Osteoblast (primary cell): ENCODE measurements around the gene RAB20. TPM values are rescaled to one million over a fixed set of nuclear protein-coding genes. Genes with fewer than 3 reads are reported as not detected.

Source experiments
- DNase-seq: peaks from one replicate; pipeline ENCODE4 v3.0.0; 2011; ENCODE audit warnings: low spot score, mixed read lengths; ENCODE audit not compliant: insufficient read length; ENCODE audit errors: missing footprints
- H2AFZ ChIP-seq: 2 replicates; pipeline ENCODE4 v1.6.0; 2011; ENCODE audit warnings: mild to moderate bottlenecking, low read length
- H3K27ac ChIP-seq: 2 replicates; pipeline ENCODE4 v1.5.1; 2011; ENCODE audit warnings: mild to moderate bottlenecking, low read depth, low read length, moderate library complexity
- H3K27me3 ChIP-seq: 2 replicates; pipeline ENCODE4 v1.6.0; 2012; ENCODE audit warnings: mild to moderate bottlenecking, control low read depth, inconsistent platforms, low read length, moderate library complexity; ENCODE audit not compliant: insufficient read depth
- H3K36me3 ChIP-seq: 2 replicates; pipeline ENCODE4 v1.5.1; 2011; ENCODE audit warnings: mild to moderate bottlenecking, low read length, control low read depth, moderate library complexity; ENCODE audit not compliant: insufficient read depth
- H3K4me1 ChIP-seq: 2 replicates; pipeline ENCODE4 v1.5.1; 2011; ENCODE audit warnings: mild to moderate bottlenecking, low read length, control low read depth, moderate library complexity; ENCODE audit not compliant: insufficient read depth
- H3K4me2 ChIP-seq: 2 replicates; pipeline ENCODE4 v1.6.0; 2011; ENCODE audit warnings: mild to moderate bottlenecking, low read length; ENCODE audit not compliant: insufficient read depth
- H3K4me3 ChIP-seq: fragments of 200-600 bp; sonication (generic); 3 replicates; pipeline ENCODE4 v1.5.1; 2012; ENCODE audit warnings: mild to moderate bottlenecking, low read length, inconsistent platforms; ENCODE audit not compliant: insufficient read depth
- H3K79me2 ChIP-seq: 2 replicates; pipeline ENCODE4 v1.6.0; 2012; ENCODE audit warnings: mild to moderate bottlenecking, low read length, control low read depth, inconsistent platforms; ENCODE audit not compliant: insufficient read depth
- H3K9me3 ChIP-seq: 2 replicates; pipeline ENCODE4 v1.5.1; 2011; ENCODE audit warnings: low read depth, low read length, control low read depth
- H4K20me1 ChIP-seq: 2 replicates; pipeline ENCODE4 v1.6.0; 2012; ENCODE audit warnings: mild to moderate bottlenecking, low read length, control low read depth; ENCODE audit not compliant: insufficient read depth
- total RNA-seq: library from RNA; depleted of rRNA; stranded (reverse); fragments of >200 nt; gene quantifications from 2 replicates; pipeline ENCODE4 v1.2.3, GENCODE V29; 2012
- TF ChIP-seq, protein P1 (sequence below): IDR thresholded peaks from 2 replicates; pipeline ENCODE4 v1.5.1; 2011; ENCODE audit warnings: mild to moderate bottlenecking, low read depth, low read length, moderate library complexity; ENCODE audit errors: extremely low read depth

RAB20 gene
- total RNA-seq, 1 donor: 3.6 TPM

DNA sequence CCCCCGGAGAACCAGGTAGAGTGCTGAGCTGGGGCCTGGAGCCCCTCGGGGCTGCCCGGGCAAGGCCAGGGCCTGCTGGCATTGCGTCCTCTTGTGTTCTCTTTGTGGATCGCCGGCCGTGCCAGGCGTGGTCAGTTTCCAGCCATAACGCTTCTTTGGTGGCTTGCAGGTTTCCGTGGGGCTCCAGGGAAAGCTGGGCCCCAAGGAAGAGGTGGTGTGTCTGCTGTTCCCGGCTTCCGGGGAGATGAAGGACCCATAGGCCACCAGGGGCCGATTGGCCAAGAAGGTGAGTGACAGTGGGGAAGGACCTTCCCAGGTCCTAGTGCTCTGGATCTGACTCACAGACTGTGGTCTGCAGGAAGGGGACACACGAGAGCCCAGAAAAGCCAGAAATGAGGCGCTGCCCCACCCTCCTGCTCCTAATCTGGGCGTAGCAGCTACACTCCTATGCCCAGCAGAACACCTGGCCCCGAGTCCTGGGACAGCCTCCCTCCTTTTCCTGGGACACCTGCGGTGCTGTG lies 57.5 kb downstream of the RAB20 start:
- H3K36me3 ChIP-seq: peaks cover 80% of the 10 kb centered on the region

DNA sequence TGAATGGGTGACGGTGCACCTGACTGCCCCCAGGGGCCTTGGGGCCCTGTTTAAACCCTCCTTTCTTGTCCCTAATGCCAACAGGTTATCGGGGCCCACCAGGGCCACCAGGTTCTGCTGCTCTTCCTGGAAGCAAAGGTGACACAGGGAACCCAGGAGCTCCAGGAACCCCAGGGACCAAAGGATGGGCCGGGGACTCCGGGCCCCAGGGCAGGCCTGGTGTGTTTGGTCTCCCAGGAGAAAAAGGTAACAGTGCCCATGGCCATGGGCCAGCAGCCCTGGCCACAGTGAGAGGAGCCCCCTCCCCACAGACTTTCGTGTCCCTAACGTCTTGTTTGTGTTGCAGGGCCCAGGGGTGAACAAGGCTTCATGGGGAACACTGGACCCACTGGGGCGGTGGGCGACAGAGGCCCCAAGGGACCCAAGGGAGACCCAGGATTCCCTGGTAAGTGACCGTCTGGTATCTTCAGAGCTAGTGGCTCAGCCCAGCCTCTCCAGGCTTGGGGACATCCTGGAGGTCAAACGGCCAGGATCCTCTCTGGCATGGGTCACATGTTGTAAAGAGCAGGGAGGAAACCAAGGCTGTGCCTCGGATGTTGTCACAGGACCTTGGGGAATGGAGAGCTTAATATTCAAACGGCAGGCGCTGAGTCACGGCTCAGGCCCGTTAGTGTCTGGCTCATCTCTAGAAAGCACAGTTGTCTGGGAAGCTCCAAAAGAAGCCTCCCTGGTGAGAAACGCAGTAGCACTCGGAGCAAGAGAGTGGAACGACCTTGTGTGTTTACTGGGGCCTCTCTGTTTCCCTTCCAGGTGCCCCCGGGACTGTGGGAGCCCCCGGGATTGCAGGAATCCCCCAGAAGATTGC lies 58.3 kb downstream of the RAB20 start:
- Histone ChIP-seq H2AFZ (no peak overlapping the region), H3K27me3 (no peaks in the 10 kb centered on the region), H3K36me3 (peaks cover 82% of the 10 kb centered on the region), H3K4me1 (peaks cover 20% of the 10 kb centered on the region), H3K4me3 (no peak overlapping the region), H3K9me3 (no peaks in the 10 kb centered on the region), H3K4me2 (no peak overlapping the region), H3K79me2 (no peaks in the 10 kb centered on the region), H4K20me1 (no peaks in the 10 kb centered on the region), H3K27ac (peak overlapping the region; percentile 56)
- peak; percentile 94 for DNase-seq
- TF ChIP-seq, protein P1, sequence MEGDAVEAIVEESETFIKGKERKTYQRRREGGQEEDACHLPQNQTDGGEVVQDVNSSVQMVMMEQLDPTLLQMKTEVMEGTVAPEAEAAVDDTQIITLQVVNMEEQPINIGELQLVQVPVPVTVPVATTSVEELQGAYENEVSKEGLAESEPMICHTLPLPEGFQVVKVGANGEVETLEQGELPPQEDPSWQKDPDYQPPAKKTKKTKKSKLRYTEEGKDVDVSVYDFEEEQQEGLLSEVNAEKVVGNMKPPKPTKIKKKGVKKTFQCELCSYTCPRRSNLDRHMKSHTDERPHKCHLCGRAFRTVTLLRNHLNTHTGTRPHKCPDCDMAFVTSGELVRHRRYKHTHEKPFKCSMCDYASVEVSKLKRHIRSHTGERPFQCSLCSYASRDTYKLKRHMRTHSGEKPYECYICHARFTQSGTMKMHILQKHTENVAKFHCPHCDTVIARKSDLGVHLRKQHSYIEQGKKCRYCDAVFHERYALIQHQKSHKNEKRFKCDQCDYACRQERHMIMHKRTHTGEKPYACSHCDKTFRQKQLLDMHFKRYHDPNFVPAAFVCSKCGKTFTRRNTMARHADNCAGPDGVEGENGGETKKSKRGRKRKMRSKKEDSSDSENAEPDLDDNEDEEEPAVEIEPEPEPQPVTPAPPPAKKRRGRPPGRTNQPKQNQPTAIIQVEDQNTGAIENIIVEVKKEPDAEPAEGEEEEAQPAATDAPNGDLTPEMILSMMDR: no peak

More for the DNA sequence above, 57.5 kb downstream of the RAB20 start:
- H3K9me3 ChIP-seq: no peaks in the 10 kb centered on the region
- H4K20me1 ChIP-seq: no peaks in the 10 kb centered on the region
- H3K4me3 ChIP-seq: no peak overlapping the region
- no peaks in the 10 kb centered on the region for H3K79me2 ChIP-seq
- no peak overlapping the region for H3K4me2 ChIP-seq
- no peak overlapping the region for H3K27ac ChIP-seq
- DNase-seq: peak; percentile 25
- H2AFZ ChIP-seq: no peak overlapping the region
- TF ChIP-seq, protein P1: no peak
- H3K27me3 ChIP-seq: no peaks in the 10 kb centered on the region
- H3K4me1 ChIP-seq: peaks cover 20% of the 10 kb centered on the region

GRCh38 chr13:110501188-110501587 lies 60.3 kb downstream of the RAB20 start:
- H3K4me3 ChIP-seq: no peak overlapping the region
- peaks cover 15% of the 10 kb centered on the region for H3K4me1 ChIP-seq
- no peak overlapping the region for H3K27ac ChIP-seq
- peaks cover 80% of the 10 kb centered on the region for H3K36me3 ChIP-seq
- no peak overlapping the region for H3K4me2 ChIP-seq
- H4K20me1 ChIP-seq: no peaks in the 10 kb centered on the region
- no peaks in the 10 kb centered on the region for H3K79me2 ChIP-seq
- DNase-seq: peak; percentile 37
- no peaks in the 10 kb centered on the region for H3K27me3 ChIP-seq
- TF ChIP-seq, protein P1: no peak
- H2AFZ ChIP-seq: no peak overlapping the region
- no peaks in the 10 kb centered on the region for H3K9me3 ChIP-seq

DNA sequence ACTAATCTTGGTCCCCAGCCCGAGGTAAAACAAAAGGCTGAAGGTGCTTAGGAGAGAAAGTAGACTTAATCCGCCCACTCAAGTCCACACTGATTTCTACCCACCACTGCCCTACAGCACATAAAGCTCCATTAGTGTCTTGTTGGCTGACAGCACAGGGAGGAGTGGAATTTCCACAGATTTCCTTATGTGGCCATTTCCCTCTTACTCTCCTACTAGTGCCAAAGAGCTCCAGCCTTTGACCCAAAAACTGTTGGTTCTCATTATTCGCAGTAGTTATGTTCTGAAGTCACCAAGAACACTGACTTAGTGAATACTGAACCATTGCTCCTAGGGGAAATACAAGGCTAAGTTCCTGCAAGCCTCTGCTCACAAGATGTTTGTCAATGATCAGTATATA lies 61.2 kb downstream of the RAB20 start:
- Histone ChIP-seq H3K4me3 (no peak overlapping the region), H3K4me1 (peaks cover 15% of the 10 kb centered on the region), H4K20me1 (no peaks in the 10 kb centered on the region), H3K4me2 (no peak overlapping the region), H2AFZ (no peak overlapping the region), H3K9me3 (no peaks in the 10 kb centered on the region), H3K36me3 (peaks cover 80% of the 10 kb centered on the region), H3K79me2 (no peaks in the 10 kb centered on the region), H3K27ac (no peak overlapping the region), H3K27me3 (no peaks in the 10 kb centered on the region)
- peak; percentile 4 for DNase-seq
- TF ChIP-seq, protein P1: no peak
